Gastroesophageal sphincter (tissue), 4 donors: ENCODE data around the gene CPAMD8. TPM values are rescaled to one million over a fixed set of nuclear protein-coding genes. Genes with fewer than 3 reads are reported as not detected.

Experiments
- ATAC-seq: fragments of 150-250 bp; one replicate; pipeline ENCODE4 v1.9.1; 2016; ENCODE audit warnings: mild to moderate bottlenecking, moderate library complexity
- H3K27ac ChIP-seq, 4 donors: fragments of 200-600 bp; sonication (generic) in 3 of 4; 1 replicate in 3 of 4; 2 replicates in 1 of 4; pipeline ENCODE4 v1.5.1; 2016 to 2019
- H3K27me3 ChIP-seq: fragments of 200-600 bp; sonication (generic); one replicate; pipeline ENCODE4 v1.5.1; 2019
- H3K36me3 ChIP-seq, 2 donors: fragments of 200-600 bp; sonication (generic); one replicate each; pipeline ENCODE4 v1.5.1; 2019; ENCODE audit warnings: control low read depth in 1 of 2
- H3K4me1 ChIP-seq, 3 donors: fragments of 200-600 bp; sonication (generic); 1 replicate in 2 of 3; 2 replicates in 1 of 3; pipeline ENCODE4 v1.5.1; 2016 to 2019; ENCODE audit warnings: control low read depth in 2 of 3
- H3K4me3 ChIP-seq, 2 donors: fragments of 200-600 bp; sonication (generic); one replicate each; pipeline ENCODE4 v1.5.1; 2019; ENCODE audit warnings: mild to moderate bottlenecking in 1 of 2, moderate library complexity in 1 of 2
- H3K9me3 ChIP-seq, 3 donors: fragments of 200-600 bp; sonication (generic); one replicate each; pipeline ENCODE4 v1.5.1; 2017 to 2019; ENCODE audit warnings: control low read depth in 2 of 3
- CTCF ChIP-seq, 4 experiments: fragments of 200-600 bp in 2 of 4; fragments of 450-650 bp in 2 of 4; sonication (generic) in 1 of 4; IDR thresholded peaks; one replicate each; pipeline ENCODE4 v1.5.1; 2017 to 2019; ENCODE audit warnings: antibody characterized with exemption in 4 of 4, mild to moderate bottlenecking in 2 of 4, moderate library complexity in 2 of 4
- EP300 ChIP-seq: sonication (generic); formaldehyde crosslinking; IDR thresholded peaks from one replicate; pipeline ENCODE4 v1.6.1; 2017; ENCODE audit warnings: antibody characterized with exemption, mild to moderate bottlenecking
- POLR2A ChIP-seq, 2 donors: fragments of 450-650 bp; IDR thresholded peaks; one replicate each; pipeline ENCODE4 v1.6.1; 2017; ENCODE audit warnings: antibody characterized with exemption in 2 of 2, mild to moderate bottlenecking in 2 of 2, moderate library complexity in 1 of 2
- POLR2AphosphoS5 ChIP-seq: sonication (generic); formaldehyde crosslinking; IDR thresholded peaks from one replicate; pipeline ENCODE4 v1.6.1; 2017; ENCODE audit warnings: antibody characterized with exemption
- WGBS, 2 donors: methylation state at CpG; one replicate each; pipeline ENCODE4 v1.1.5; 2018; ENCODE audit warnings: low coverage in 1 of 2; 5-methylcytosine and 5-hydroxymethylcytosine counted together
- total RNA-seq, 4 donors: library from RNA; depleted of rRNA; stranded (reverse); fragments of >200 nt; gene quantifications; one replicate each; pipeline ENCODE4 v1.1.0, GENCODE V29; 2016

The CPAMD8 gene
- total RNA-seq, 4 donors from 2014 or later: 6.9 to 12.0 (median 9.2) TPM

DNA sequence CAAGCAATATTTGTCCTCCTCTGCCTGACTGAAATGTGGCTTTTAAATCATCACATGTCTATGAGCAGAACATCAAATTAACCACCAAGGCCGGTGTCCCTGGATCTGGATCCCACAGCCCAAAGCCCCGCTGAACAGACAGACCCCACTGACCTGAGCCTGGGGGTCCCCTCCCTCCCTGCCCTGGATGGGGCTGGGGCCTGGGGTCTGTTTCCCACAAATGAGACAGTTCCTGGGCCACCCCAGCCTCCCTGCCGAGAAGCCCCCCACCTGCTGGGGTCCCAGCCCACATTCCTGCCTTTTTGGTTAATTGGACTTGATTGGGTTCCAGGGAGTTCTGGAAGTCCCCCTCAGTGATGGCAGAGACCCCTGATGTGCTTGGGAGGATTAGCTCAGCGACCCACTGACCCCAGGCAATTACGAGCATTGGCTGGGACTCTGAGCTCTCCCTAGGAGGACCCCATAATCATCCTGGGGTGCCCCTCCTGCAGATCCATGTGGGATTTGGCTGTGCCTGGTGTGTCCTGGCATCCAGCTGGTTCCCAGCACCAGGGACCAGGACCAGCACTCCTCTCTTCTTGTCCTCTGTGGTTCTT lies 19.4 kb upstream of the CPAMD8 start:
- Histone ChIP-seq H3K27me3 (peaks cover 17% of the 10 kb centered on the region), H3K9me3 (no peaks in the 10 kb centered on the region), H3K36me3 (peaks cover 0 to 27% of the 10 kb centered on the region in 2 donors), H3K4me1 (peaks cover 0 to 10% (median 0%) of the 10 kb centered on the region in 3 donors), H3K27ac (no peak overlapping the region), H3K4me3 (no peak overlapping the region)
- TF ChIP-seq POLR2A (IDR thresholded peaks at IDR 0.05) (no peak), POLR2AphosphoS5 (no peak), EP300 (no peak), CTCF (IDR thresholded peaks at IDR 0.05) (no peak)
- no peak for ATAC-seq
- WGBS, 2 donors: 80 to 86% methylated on average over 1 to 2 of the region's 5 CpGs

DNA sequence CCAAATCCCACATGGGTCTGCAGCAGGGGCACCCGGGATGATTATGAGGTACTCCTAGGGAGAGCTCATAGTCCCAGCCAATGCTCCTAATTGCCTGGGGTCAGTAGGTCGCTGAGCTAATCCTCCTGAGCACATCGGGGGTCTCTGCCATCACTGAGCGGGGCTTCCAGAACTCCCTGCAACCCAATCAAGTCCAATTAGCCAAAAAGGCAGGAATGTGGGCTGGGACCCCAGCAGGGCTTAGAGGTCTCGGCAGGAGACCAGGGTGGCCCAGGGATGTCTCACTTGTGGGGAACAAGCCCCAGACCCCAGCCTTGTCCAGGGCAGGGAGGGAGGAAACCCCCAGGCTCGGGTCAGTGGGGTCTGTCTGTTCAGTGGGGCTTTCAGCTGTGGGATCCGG lies 17.1 kb upstream of the CPAMD8 start:
- 57% methylated on average over 1 of the region's 7 CpGs; no CpG with 5 or more reads in 1 of the 2 donors for WGBS, 2 donors
- TF ChIP-seq POLR2AphosphoS5 (no peak), POLR2A (IDR thresholded peaks at IDR 0.05) (no peak), EP300 (no peak), CTCF (IDR thresholded peaks at IDR 0.05) (no peak)
- H3K4me1 ChIP-seq: peaks cover 0 to 10% (median 0%) of the 10 kb centered on the region in 3 donors
- no peak overlapping the region for H3K27ac ChIP-seq
- H3K36me3 ChIP-seq: peaks cover 0 to 5% of the 10 kb centered on the region in 2 donors
- H3K4me3 ChIP-seq: no peak overlapping the region
- H3K27me3 ChIP-seq: peaks cover 32% of the 10 kb centered on the region
- no peaks in the 10 kb centered on the region for H3K9me3 ChIP-seq
- no peak for ATAC-seq

DNA sequence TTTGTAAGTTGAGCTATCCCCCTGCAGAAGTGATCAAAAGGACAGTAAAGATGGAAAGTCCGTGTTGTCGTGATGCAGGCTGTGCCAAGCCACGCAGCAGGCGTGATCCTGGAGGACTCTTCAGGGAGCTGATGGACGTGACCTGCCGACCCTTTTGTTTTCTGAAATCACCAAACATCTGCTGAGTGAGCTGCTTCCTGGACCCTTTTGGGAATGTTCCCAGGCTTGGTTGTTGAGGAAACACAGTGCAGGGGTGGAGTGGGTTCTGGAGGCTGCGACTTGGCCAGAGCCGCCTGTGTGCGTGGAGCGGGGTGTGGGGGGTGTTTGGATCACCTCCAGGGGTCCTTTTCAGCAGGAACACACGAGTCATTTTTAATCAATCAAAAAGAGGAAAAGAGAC lies 15.4 kb upstream of the CPAMD8 start:
- Histone ChIP-seq H3K9me3 (no peaks in the 10 kb centered on the region), H3K4me3 (no peak overlapping the region), H3K36me3 (no peaks in the 10 kb centered on the region), H3K27ac (no peak overlapping the region), H3K4me1 (peaks cover 0 to 10% (median 0%) of the 10 kb centered on the region in 3 donors), H3K27me3 (peaks cover 45% of the 10 kb centered on the region)
- ATAC-seq: no peak
- 2 to 10% methylated on average over 6 of the region's 11 CpGs for WGBS, 2 donors
- TF ChIP-seq POLR2A (IDR thresholded peaks at IDR 0.05) (no peak), POLR2AphosphoS5 (no peak), CTCF (IDR thresholded peaks at IDR 0.05) (no peak), EP300 (no peak)

GRCh38 chr19:17037966-17038500 lies 11.4 kb upstream of the CPAMD8 start:
- no peaks in the 10 kb centered on the region for H3K9me3 ChIP-seq
- H3K4me1 ChIP-seq: peaks cover 0 to 10% (median 0%) of the 10 kb centered on the region in 3 donors
- no peak overlapping the region for H3K27ac ChIP-seq
- H3K4me3 ChIP-seq: no peak overlapping the region
- TF ChIP-seq EP300 (no peak), CTCF (IDR thresholded peaks at IDR 0.05) (no peak), POLR2A (IDR thresholded peaks at IDR 0.05) (no peak), POLR2AphosphoS5 (no peak)
- WGBS, 2 donors: 36 to 72% methylated on average over 5 to 6 of the region's 15 CpGs
- H3K27me3 ChIP-seq: peaks cover 76% of the 10 kb centered on the region
- no peaks in the 10 kb centered on the region for H3K36me3 ChIP-seq
- ATAC-seq: no peak

DNA sequence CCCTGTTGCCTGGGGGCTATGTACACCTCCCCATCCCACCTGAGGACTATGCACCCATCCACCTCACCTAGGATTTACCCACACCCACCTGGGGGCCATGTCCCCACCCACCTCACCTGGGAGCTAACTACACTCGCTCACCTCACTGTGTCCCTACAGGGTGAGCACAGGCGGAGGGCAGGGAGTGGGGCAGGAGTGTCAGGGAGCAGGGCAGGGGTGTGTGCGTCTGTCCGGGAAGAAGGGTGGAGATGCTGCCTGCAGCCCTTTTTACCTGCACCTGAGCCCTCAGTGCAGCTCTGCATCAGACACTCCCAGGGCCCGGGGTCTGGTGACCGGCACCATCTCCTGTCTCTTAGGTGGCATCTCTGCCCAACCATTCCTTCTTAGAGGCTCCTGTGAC lies 10.6 kb upstream of the CPAMD8 start:
- Histone ChIP-seq H3K4me1 (peaks cover 0 to 6% (median 0%) of the 10 kb centered on the region in 3 donors), H3K4me3 (no peak overlapping the region), H3K36me3 (no peaks in the 10 kb centered on the region), H3K27ac (no peak overlapping the region), H3K9me3 (no peaks in the 10 kb centered on the region), H3K27me3 (peaks cover 69% of the 10 kb centered on the region)
- no peak for ATAC-seq
- TF ChIP-seq EP300 (no peak), POLR2AphosphoS5 (no peak), CTCF (IDR thresholded peaks at IDR 0.05) (no peak), POLR2A (IDR thresholded peaks at IDR 0.05) (no peak)
- WGBS, 2 donors: no CpG with 5 or more reads among the region's 6 CpGs
